Kidney glomerular epithelial cell (primary cell): Measurements from ENCODE around the gene MTX3.

Experiments
- DNase-seq: peaks from one replicate; lab custom pipeline; 2025; lab: John Stamatoyannopoulos, UW

Gene MTX3

GRCh38 chr5:79990598-79991507 is at the start of gene MTX3:
Gene MTX3, minus strand, starts transcription at chr5:79991262. Its CDS starts 24 bp downstream, at chr5:79991238.
- DNase-seq: peak; percentile 42

GRCh38 chr5:80039650-80040049 is 48.6 kb upstream of the MTX3 start:
- DNase-seq: no peak

- DNase-seq: no peak
Measured at GRCh38 chr5:80037366-80037765, 46.3 kb upstream of the MTX3 start.

- DNase-seq: no peak
Measured at GRCh38 chr5:80036615-80037014, 45.6 kb upstream of the MTX3 start.

- no peak for DNase-seq
Measured at GRCh38 chr5:80035839-80036238, 44.8 kb upstream of the MTX3 start.

- no peak for DNase-seq
Measured at GRCh38 chr5:80034962-80035821, 44.1 kb upstream of the MTX3 start, which contains the start of gene THBS4. Gene THBS4, plus strand, starts transcription at chr5:80035348. Its CDS starts 190 bp downstream, at chr5:80035538.

- DNase-seq: no peak
Measured at GRCh38 chr5:80034559-80034958, 43.5 kb upstream of the MTX3 start.

- DNase-seq: no peak
Measured at GRCh38 chr5:80033513-80033912, 42.5 kb upstream of the MTX3 start.

GRCh38 chr5:80031109-80031508 is 40.0 kb upstream of the MTX3 start:
- DNase-seq: no peak

- no peak for DNase-seq
Measured at GRCh38 chr5:80026841-80027240, 35.8 kb upstream of the MTX3 start.

GRCh38 chr5:80025069-80025468 is 34.0 kb upstream of the MTX3 start:
- no peak for DNase-seq

GRCh38 chr5:80010754-80011392 is 19.8 kb upstream of the MTX3 start:
- DNase-seq: no peak

GRCh38 chr5:80008995-80009765 is 18.1 kb upstream of the MTX3 start:
- DNase-seq: no peak

GRCh38 chr5:80002677-80003076 is 11.6 kb upstream of the MTX3 start:
- DNase-seq: no peak

GRCh38 chr5:79999722-80000121 is 8.7 kb upstream of the MTX3 start:
- no peak for DNase-seq

- no peak for DNase-seq
Measured at GRCh38 chr5:79992891-79993657, 2.0 kb upstream of the MTX3 start.

GRCh38 chr5:79990205-79990597 is 861 bp downstream of the MTX3 start:
- no peak for DNase-seq

- DNase-seq: no peak
Measured at GRCh38 chr5:79986260-79986659, 4.8 kb downstream of the MTX3 start.

GRCh38 chr5:79985288-79985687 is 5.8 kb downstream of the MTX3 start:
- DNase-seq: no peak

- no peak for DNase-seq
Measured at GRCh38 chr5:79984363-79984762, 6.7 kb downstream of the MTX3 start.

- no peak for DNase-seq
Measured at GRCh38 chr5:79983618-79984017, 7.4 kb downstream of the MTX3 start.
